ENCODE data around the gene NPM3.

DNA sequence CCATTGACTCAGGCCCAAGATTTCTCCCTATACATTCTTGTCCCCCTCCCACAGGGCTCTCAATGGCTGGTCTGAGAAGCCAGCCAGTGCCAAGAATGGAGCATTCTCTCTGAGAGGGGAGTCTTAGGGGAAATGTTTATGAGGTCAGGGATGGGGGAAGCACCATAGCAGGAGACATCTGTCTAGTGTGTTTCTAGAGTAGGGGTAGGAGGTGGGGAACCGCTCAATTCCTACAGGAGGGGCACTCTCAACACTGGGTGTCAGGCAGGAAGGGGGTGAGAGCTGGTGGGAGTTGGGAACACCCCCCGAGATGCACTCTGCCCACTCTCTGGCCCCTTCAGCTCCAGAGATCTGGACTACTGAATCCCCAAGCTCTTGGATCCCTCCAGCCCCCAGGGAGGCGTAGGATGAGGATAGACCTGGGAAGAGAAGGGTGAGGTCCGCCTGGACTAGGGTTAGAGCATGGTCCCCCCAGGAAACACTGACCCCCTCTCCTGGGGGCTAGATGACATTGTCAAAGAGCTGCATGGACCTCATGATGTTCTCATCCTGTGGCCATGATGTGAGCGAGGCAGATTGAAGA is 43.7 kb upstream of the NPM3 start:
- TF ChIP-seq CTCF (conservative IDR thresholded peaks at IDR 0.05; ENCODE audit: low read length) = no peak
- no peak for TF ChIP-seq EZH2phosphoT487 (IDR thresholded peaks at IDR 0.05; ENCODE audit: borderline replicate concordance)
